Glomerular endothelial cell (primary cell): ENCODE results near the gene CHIT1. TPM values are rescaled to one million over a fixed set of nuclear protein-coding genes. Genes with fewer than 3 reads are reported as not detected.
"Not testable (repeated sequence)": the region's sequence is repeated elsewhere in the genome, so short reads cannot be mapped to it uniquely, and the experiment has no call there.

Source experiments
- DNase-seq: peaks from one replicate; pipeline ENCODE4 v3.0.0-alpha.2; 2011; ENCODE audit warnings: low read depth, low spot score; ENCODE audit errors: extremely low read depth
- total RNA-seq: library from RNA; depleted of rRNA; stranded (reverse); fragments of >200 nt; gene quantifications from 2 replicates; pipeline ENCODE4 v1.2.3, GENCODE V29; 2015

Gene CHIT1
- total RNA-seq, 1 donor from 2014 or later = not detected

DNA sequence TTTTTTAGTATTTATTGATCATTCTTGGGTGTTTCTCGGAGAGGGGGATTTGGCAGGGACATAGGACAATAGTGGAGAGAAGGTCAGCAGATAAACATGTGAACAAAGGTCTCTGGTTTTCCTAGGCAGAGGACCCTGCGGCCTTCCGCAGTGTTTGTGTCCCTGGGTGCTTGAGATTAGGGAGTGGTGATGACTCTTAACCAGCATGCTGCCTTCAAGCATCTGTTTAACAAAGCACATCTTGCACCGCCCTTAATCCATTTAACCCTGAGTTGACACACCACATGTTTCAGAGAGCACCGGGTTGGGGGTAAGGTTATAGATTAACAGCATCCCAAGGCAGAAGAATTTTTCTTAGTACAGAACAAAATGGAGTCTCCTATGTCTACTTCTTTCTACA is 36.7 kb upstream of the CHIT1 start:
- not testable (repeated sequence) for DNase-seq

DNA sequence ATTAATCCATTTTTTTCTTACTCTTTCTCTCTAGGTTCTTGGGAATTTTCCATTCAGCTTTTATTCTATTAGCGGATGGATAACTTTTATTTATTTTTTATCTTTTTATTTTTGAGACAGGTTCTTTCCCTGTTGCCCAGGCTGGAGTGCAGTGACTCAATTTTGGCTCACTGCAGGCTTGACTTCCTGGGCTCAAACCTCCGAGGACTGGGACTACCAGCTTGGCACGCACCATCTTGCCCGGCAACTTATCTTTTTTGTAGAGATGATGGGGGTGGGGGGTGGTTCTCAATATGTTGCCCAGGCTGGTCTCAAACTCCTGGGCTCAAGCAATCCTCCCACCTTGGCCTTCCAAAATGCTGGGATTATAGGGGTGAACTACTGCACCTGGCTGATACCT is 36.1 kb upstream of the CHIT1 start:
- no peak for DNase-seq

- DNase-seq = no peak
Observed at GRCh38 chr1:203264052-203264501, 34.6 kb upstream of the CHIT1 start.

DNA sequence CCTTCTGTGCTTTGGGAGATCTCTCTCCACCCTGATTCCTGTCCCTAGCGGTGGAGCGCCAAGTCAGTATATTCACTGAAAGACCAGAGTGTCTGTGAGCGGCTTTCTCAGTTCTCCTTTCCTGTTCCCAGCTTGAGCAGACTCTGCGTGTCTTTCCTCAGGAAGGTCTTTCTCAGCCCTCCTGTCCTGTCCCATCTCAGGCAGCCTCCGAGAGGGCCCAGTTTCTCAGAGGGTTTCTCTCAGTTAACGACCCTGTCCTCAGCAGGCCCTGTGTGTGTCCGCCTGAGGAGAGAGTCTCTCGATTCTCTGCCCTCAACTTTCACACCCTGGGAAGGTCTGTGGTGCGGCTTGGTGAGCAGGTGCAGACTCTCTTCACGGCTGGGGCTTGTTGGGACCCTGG is 34.0 kb upstream of the CHIT1 start:
- DNase-seq = no peak

- not testable (repeated sequence) for DNase-seq
Observed at GRCh38 chr1:203256636-203257035, 27.2 kb upstream of the CHIT1 start.

GRCh38 chr1:203254782-203255181 is 25.3 kb upstream of the CHIT1 start:
- DNase-seq = not testable (repeated sequence)

DNA sequence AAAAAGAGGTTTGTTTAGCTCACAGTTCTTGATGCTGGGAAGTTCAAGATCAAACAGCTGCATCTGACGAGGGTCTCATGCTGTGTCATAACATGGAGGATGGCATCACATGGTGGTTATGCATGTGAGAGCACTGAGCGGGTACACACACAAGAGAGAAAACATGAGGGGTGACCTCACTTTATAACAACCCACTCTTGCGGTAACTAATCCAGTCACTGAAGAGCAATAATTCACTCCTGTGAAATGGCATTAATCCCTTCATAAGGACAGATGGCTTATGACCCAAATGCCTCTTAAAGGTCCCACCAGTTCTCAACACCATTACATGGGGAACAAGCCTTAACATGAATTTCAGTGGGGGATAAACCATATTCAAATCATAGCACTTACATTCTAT is 23.2 kb upstream of the CHIT1 start:
- no peak for DNase-seq

- DNase-seq = no peak
Observed at GRCh38 chr1:203251466-203251865, 22.0 kb upstream of the CHIT1 start.

DNA sequence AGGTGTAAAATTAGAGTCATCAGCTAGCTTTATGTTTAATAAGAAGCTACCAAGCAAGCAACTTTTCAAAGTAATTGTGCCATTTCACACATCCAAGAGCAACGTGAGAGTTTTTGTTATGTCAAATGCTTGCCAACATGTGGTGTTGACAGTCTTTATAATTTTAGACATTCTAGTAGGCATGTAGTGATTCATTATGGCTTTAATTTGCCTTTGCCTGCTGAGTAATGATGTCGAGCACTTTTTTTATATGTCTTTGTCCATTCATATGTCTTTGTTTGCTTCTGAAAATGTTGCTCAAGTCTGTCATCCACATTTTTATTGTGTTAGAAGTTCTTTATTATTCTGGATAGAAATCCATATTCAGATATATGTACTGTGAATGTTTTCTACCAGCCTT is 21.4 kb upstream of the CHIT1 start:
- no peak for DNase-seq

DNA sequence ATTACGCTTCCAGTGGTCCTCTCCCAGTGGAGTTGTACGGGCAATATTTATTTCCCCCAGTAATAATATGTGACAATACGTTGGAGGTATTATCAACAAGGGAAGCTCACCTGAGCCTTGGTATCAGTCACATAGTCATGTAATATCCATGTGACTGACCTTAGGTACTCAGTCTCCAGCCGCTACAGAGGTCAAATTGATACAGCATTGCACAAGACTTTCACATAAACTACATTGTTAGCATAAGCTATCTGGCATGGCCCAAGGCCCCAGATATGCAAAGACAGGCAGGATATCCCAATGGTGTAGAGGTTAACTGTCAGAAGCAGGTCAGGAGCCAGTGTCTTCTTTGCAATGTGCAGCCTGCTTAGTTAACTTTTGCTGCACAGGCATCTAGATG is 15.3 kb upstream of the CHIT1 start:
- no peak for DNase-seq

- DNase-seq = not testable (repeated sequence)
Observed at GRCh38 chr1:203241708-203242107, 12.2 kb upstream of the CHIT1 start.

GRCh38 chr1:203239526-203240305 is 10.2 kb upstream of the CHIT1 start:
- no peak for DNase-seq

DNA sequence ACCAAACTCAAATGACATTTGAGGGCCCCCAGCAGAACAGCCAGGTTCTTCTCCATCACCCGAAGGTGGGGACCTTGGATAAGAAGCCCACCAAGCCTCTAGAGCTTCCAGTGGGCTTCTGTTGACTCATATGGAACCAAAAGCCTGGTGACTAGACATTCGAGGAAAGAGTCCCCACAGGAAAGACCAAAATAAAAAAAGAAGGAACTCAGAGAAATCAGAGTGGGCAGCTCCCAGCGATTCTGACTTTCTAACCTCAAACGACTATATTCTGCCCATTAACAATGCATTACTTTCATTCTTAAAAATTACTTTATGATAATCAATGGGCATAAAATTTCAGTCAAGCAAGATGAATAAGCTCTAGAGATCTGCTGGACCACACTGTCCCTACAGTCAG is 9.6 kb upstream of the CHIT1 start:
- DNase-seq = no peak

GRCh38 chr1:203238535-203238934 is 9.1 kb upstream of the CHIT1 start:
- DNase-seq = no peak

GRCh38 chr1:203234901-203235300 is 5.4 kb upstream of the CHIT1 start:
- not testable (repeated sequence) for DNase-seq

- DNase-seq = no peak
Observed at GRCh38 chr1:203228670-203229069, 803 bp downstream of the CHIT1 start.

DNA sequence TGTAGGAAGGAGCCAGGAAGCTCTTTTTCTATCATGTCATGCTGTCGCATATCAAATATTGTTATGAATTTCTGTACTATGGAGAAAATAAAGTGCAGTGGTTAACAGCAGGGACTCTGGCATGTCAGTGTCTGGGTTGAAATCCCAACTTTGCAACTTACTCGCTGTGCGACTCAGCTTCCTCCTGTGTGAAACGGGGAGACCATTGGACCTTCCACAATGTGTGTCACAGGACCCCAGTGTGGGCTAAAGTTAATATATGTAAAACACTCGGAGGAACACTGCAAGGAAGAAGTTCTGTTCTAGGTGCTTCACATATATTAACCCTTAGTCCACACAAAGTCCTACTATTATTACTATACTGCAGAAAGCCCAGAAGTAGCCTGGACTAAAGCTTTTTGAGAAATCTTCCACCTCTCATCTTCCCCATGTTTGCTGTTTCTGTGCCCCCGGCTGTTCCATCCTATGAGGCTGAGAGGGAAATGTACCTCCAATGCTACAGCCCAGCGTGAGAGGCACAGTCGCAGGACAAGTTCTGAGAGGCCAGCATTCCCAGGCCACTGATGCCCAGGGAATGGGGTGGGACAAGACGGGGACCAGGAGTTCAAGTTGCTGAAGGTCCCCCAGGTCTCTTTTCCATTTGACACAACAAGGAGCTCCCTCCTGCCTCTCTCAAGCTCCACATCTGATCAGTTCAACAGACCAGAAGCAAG is 1.9 kb downstream of the CHIT1 start:
- DNase-seq = no peak

DNA sequence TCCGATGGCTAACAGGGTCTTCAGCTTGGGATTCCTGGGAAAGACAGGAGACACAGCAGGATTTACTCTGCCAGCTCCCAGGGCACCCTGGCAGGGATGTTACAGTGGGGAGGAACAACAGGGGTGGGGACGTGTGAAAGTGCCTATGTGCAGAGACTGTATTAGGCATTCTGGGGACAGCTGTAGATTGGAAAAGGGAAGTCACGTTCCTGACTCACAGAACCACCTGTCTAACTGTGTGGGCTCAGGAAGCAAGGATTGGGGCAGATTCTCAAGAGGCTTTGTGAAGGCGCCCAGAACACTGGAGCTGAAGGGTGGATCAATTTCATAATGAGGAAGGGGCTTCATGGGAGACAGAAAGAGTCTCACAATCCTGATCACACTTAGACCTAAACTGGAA is 4.4 kb downstream of the CHIT1 start:
- no peak for DNase-seq

DNA sequence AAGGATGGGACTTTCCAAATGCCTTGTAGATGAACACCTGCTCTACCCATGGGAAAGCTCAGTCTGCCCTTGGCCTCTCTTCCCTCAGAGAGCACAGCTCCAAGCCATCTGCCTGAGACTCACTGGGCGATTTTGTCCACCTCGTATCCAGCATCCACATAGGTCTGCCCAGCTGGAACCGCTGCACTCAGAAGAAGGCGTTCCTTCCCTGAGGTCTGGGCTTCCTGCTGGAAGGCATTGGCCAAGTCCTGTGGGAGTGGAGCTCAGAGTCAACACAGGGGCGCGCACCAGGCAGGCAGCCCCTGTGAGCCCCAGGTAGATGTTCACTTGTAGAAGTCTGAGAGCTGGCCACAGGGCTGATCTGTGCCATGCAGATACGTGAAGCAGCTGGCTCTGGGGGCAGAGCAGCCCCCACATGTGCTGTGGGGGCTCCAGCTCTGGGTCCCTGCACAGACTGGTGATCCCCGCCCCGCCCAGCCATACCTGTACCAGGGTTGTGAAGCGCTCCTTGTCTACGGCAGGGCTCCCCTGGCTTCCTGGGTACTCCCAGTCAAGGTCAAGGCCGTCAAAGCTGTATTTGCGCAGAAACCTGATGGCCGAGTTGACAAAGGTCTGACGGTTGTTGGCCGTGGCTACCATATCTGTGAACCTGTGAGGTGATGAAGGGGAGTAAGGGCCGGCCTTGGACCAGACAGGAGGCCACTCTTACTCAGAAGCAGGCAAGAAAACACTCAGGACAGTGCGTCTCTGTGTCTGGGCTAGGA is 6.3 kb downstream of the CHIT1 start:
- DNase-seq = no peak

- no peak for DNase-seq
Observed at GRCh38 chr1:203219934-203220333, 9.5 kb downstream of the CHIT1 start.

DNA sequence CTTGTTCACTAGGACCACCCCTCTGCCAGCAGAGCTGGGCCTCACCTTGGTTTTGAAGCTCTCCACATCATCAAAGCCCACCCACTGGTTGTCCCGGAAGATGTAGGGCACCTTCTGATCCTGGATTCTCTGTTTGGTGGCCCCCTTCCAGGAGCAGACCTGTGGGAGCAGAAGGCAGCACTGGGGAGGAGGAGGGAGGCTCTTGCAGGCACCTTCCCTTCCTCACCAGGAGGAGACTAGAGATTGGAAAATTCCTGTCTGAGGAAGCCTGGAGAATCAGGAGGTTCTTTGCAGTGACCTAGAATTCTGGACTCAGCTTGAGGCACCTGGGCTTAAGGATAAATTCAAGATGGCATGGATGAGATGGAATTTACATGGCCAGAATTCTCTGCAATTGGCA is 10.3 kb downstream of the CHIT1 start:
- DNase-seq = no peak
